ENCODE data around the gene SPIN2A.
"Not testable (repeated sequence)": the region's sequence is repeated elsewhere in the genome, so short reads cannot be mapped to it uniquely, and the experiment has no call there.

SPIN2A gene

GRCh38 chrX:57102918-57103317, 34.3 kb downstream of the SPIN2A start:
- not testable (repeated sequence) for DNase-seq (ENCODE audit: low spot score)

Measured in hematopoietic multipotent progenitor cell treated with erythropoietin and hydrocortisone succinate and interleukin-3 and kit ligand, for 17 days (in vitro differentiated cells).